ENCODE measurements around the gene SOS2. TPM values are rescaled to one million over a fixed set of nuclear protein-coding genes. Genes with fewer than 3 reads are reported as not detected.

Gene SOS2

Small RNA genes within 50 kb of the gene (small RNA-seq; reads per million reads assigned to genes)
- not detected for gene RF00019 (ENCODE audit: insufficient read depth)
